ENCODE data around the gene RAF1. TPM values are rescaled to one million over a fixed set of nuclear protein-coding genes. Genes with fewer than 3 reads are reported as not detected.
"Not testable (repeated sequence)": the region's sequence is repeated elsewhere in the genome, so short reads cannot be mapped to it uniquely, and the experiment has no call there.

Gene RAF1
- total and polyA plus RNA-seq, 2 donors (not counting 1 experiment from before 2014, with no cell fraction given) = 84.3 to 126 TPM

GRCh38 chr3:12544652-12545472, 119.1 kb downstream of the RAF1 start:
- H3K4me3 ChIP-seq (ENCODE audit: control extremely low read depth in 1 of 5, extremely low read depth in 1 of 5, insufficient read depth in 1 of 5, low read depth in 2 of 5, low read length in 4 of 5) = no peak overlapping the region
- intact Hi-C loops (cut with micrococcal nuclease) = no loop called here
- no peaks in the 10 kb centered on the region for H3K79me2 ChIP-seq (ENCODE audit: control insufficient read depth, insufficient read depth, low read length)
- no peaks in the 10 kb centered on the region for H3K9me3 ChIP-seq (ENCODE audit: control extremely low read depth in 1 of 3, control insufficient read depth in 2 of 3, insufficient read depth in 1 of 3, low read length in 2 of 3)
- TF ChIP-seq EZH2 (IDR thresholded peaks at IDR 0.05; ENCODE audit: borderline replicate concordance, insufficient read depth, low read depth, low read length, poor library complexity, severe bottlenecking) (no peak), CTCF (IDR thresholded peaks at IDR 0.05) (no peak)
- H2AFZ ChIP-seq (ENCODE audit: insufficient read depth, low read depth, low read length, poor library complexity, severe bottlenecking) = no peak overlapping the region
- H3K4me3 Mint-ChIP-seq = no peak overlapping the region
- no peaks in the 10 kb centered on the region for H3K36me3 ChIP-seq (replicated peaks in 1 of 2; ENCODE audit: control extremely low read depth in 1 of 2, control insufficient read depth in 1 of 2, extremely low read depth in 1 of 2, insufficient read depth in 2 of 2, low read length in 1 of 2)
- H3K9ac ChIP-seq (ENCODE audit: low read length) = no peak overlapping the region
- H3K27ac ChIP-seq (ENCODE audit: low read length in 2 of 2) = no peak overlapping the region
- no peaks in the 10 kb centered on the region for H3K4me1 Mint-ChIP-seq
- no peaks in the 10 kb centered on the region for H3K4me1 ChIP-seq (ENCODE audit: control insufficient read depth in 2 of 2, insufficient read depth in 2 of 2, low read length in 2 of 2)
- POLR2A ChIA-PET = no interaction called here
- H3K27me3 Mint-ChIP-seq = peaks cover 2% of the 10 kb centered on the region
- H3K27ac Mint-ChIP-seq = no peak overlapping the region
- no peak for DNase-seq
- H3K27me3 ChIP-seq (replicated peaks in 1 of 4; ENCODE audit: control extremely low read depth in 1 of 4, control insufficient read depth in 3 of 4, insufficient read depth in 4 of 4, low read length in 3 of 4) = no peaks in the 10 kb centered on the region
- no peak overlapping the region for H3K4me2 ChIP-seq (replicated peaks; ENCODE audit: low read depth, low read length, poor library complexity, severe bottlenecking)
- H3K9me3 Mint-ChIP-seq (ENCODE audit: insufficient read depth) = no peaks in the 10 kb centered on the region
- CTCF ChIA-PET = interaction anchor here (0.8 kb wide), 1 partner anchor 65 kb away, joined by 3 read pairs; no protein-coding TSS in a partner anchor
- H4K20me1 ChIP-seq (ENCODE audit: control insufficient read depth, insufficient read depth, low read length, poor library complexity, severe bottlenecking) = no peaks in the 10 kb centered on the region
- 87% methylated on average over 6 of the region's 11 CpGs for WGBS (ENCODE audit: insufficient coverage)
- ATAC-seq (ENCODE audit: low read depth) = no peak

- H3K9me3 Mint-ChIP-seq (ENCODE audit: insufficient read depth); H4K20me1 ChIP-seq (ENCODE audit: control insufficient read depth, insufficient read depth, low read length, poor library complexity, severe bottlenecking); H3K27me3 Mint-ChIP-seq; H3K36me3 ChIP-seq (replicated peaks in 1 of 2; ENCODE audit: control extremely low read depth in 1 of 2, control insufficient read depth in 1 of 2, extremely low read depth in 1 of 2, insufficient read depth in 2 of 2, low read length in 1 of 2); H3K4me2 ChIP-seq (replicated peaks; ENCODE audit: low read depth, low read length, poor library complexity, severe bottlenecking); H3K27ac Mint-ChIP-seq; H3K4me3 Mint-ChIP-seq; DNase-seq; H3K9ac ChIP-seq (ENCODE audit: low read length); H3K9me3 ChIP-seq (ENCODE audit: control extremely low read depth in 1 of 3, control insufficient read depth in 2 of 3, insufficient read depth in 1 of 3, low read length in 2 of 3); H3K4me1 Mint-ChIP-seq; H3K27ac ChIP-seq (ENCODE audit: low read length in 2 of 2); ATAC-seq (ENCODE audit: low read depth); H3K4me3 ChIP-seq (ENCODE audit: control extremely low read depth in 1 of 5, extremely low read depth in 1 of 5, insufficient read depth in 1 of 5, low read depth in 2 of 5, low read length in 4 of 5); H3K27me3 ChIP-seq (replicated peaks in 1 of 4; ENCODE audit: control extremely low read depth in 1 of 4, control insufficient read depth in 3 of 4, insufficient read depth in 4 of 4, low read length in 3 of 4); H3K79me2 ChIP-seq (ENCODE audit: control insufficient read depth, insufficient read depth, low read length); intact Hi-C loops (cut with micrococcal nuclease); POLR2A ChIA-PET; H3K4me1 ChIP-seq (ENCODE audit: control insufficient read depth in 2 of 2, insufficient read depth in 2 of 2, low read length in 2 of 2); H2AFZ ChIP-seq (ENCODE audit: insufficient read depth, low read depth, low read length, poor library complexity, severe bottlenecking): not testable (repeated sequence)
- CTCF ChIA-PET = interaction anchor here (0.6 to 1.1 kb wide), 2 partner anchors 9 to 64 kb away, joined by 3 to 4 read pairs; no protein-coding TSS in a partner anchor
- WGBS (ENCODE audit: insufficient coverage) = 93% methylated on average over 10 of the region's 12 CpGs
These were observed 120.4 kb downstream of the RAF1 start for GRCh38 chr3:12543497-12543896.

Data from B cell (primary cell).